Left ventricle myocardium superior (tissue), 1 donor: ENCODE measurements around the gene CXCL5. TPM values are rescaled to one million over a fixed set of nuclear protein-coding genes. Genes with fewer than 3 reads are reported as not detected.

ENCODE experiments used
- ATAC-seq: fragments of 200-7000 bp; cut with Tn5 transposase; one replicate; pipeline ENCODE4 v1.9.1; 2020; ENCODE audit warnings: mild to moderate bottlenecking, moderate library complexity
- DNase-seq: peaks from one replicate; pipeline ENCODE4 v3.0.0-alpha.2; 2020
- intact Hi-C: fragments of 100-400 bp; cut with micrococcal nuclease; formaldehyde crosslinking; loops from one replicate; pipeline ENCODE4 v1.11.0; 2022
- long read RNA-seq: library from polyadenylated mRNA; unstranded; transcript quantifications from one replicate; pipeline ENCODE4 v2.0.0, GENCODE V29; 2021
- total RNA-seq: library from RNA; stranded (reverse); fragmentation: NEBNext Ultra II Directional; extraction: Animal tissue kit (Norgen Biotek cat#: 25700); gene quantifications from one replicate; pipeline ENCODE4 v1.2.1, GENCODE V29; 2021
- donor health status: DM: no; HTN: yes; CAD: no; lungs with severe emphysema.

Gene CXCL5
- not detected for total RNA-seq
- long read RNA-seq, partial matches to known transcripts, result 0 of 1 reads
- long read RNA-seq, other reads (novel, unspliced or antisense), result 1 of 1 reads

DNA sequence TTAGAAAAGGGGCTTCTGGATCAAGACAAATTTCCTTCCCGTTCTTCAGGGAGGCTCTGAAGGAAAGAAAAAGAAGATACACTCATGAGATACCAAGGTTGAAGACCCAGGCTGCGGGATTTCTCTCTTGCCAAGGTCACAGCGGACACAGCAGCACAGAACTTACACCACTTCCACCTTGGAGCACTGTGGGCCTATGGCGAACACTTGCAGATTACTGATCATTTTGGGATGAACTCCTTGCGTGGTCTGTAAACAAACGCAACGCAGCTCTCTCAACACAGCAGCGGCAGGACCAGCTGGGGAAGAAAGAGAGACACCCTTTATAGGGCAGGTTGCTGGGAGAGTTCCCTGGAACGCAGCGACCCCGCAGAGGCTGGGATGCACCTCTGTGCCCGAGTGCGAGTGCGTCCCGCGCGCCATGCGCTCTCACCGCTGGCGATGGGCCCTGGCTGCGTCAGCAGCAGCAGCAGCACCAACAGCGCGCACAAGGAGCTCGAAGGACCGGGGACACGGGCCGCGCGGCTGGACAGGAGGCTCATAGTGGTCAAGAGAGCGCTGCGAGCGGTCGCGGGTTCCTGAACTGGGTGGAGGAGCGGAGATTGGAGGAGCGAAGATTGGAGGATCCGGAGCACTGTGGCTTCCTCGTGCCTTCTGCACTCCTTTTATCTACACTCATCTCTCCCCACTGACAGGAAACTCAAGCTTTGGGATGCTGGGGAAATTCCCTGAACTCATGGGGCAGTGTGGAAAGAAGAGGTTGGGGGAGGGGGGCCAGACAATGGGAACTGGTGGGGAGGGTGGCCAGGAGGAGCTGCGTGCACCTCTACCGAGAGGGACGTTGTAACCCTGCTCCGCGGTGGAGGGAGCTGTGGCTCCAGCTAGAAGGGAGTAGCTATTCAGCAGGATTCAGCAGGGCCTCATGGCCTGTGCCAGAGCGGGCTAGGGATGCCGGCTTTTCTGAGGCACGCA lies at the start of gene CXCL5:
TSS of gene CXCL5 (minus strand) at position 638 of the 972 bp plus-strand sequence. CDS start at position 542, 96 bp downstream.
- peak; percentile 53 for ATAC-seq

DNA sequence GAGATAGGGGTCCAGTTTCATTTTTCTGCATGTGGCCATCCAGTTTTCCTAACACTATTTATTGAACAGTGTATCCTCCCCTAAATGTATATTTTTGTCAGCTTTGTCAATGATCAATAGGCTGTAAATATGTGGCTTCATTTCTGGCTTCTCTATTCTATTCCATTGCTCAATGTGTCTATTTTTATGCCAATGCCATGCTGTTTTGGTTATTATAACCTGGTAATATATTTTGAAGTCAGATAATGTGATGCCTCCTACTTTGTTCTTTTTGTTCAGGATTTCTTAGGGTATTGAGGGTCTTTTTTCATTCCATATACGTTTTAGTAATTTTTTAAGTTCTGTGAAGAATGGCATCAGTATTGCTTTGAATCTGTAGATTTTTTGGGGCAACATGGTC lies 48.7 kb upstream of the CXCL5 start:
- ATAC-seq, result no peak
- intact Hi-C loops, result no loop called here
- no peak for DNase-seq

More for the DNA sequence above, at the start of gene CXCL5:
- intact Hi-C loops, result no loop called here
- DNase-seq, result peak; percentile 46

DNA sequence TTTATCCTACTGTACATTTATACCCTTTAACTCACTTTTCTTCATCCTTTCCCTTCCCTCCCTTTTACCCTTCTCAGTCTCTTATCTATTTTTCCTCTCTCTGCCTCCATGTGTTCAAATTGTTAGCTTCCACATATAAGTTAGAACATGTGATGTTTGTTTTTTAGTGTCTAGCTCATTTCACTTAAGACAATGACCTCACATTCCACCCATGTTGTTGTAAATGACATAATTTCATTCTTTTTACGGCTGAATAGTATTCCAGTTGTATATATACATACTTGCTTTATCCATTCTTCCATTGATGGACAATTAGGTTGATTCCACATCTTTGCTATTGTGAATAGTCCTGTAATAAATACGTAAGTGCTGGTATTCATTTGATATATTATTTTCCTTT lies 47.3 kb upstream of the CXCL5 start:
- no peak for DNase-seq
- intact Hi-C loops, result no loop called here

GRCh38 chr4:74045247-74045646 lies 46.8 kb upstream of the CXCL5 start:
- DNase-seq (no peak), ATAC-seq (no peak)
- intact Hi-C loops, result no loop called here

More for the DNA sequence above, 47.3 kb upstream of the CXCL5 start:
- ATAC-seq, result no peak

GRCh38 chr4:74044677-74045076 lies 46.2 kb upstream of the CXCL5 start:
- ATAC-seq (no peak), DNase-seq (no peak)
- intact Hi-C loops, result no loop called here

DNA sequence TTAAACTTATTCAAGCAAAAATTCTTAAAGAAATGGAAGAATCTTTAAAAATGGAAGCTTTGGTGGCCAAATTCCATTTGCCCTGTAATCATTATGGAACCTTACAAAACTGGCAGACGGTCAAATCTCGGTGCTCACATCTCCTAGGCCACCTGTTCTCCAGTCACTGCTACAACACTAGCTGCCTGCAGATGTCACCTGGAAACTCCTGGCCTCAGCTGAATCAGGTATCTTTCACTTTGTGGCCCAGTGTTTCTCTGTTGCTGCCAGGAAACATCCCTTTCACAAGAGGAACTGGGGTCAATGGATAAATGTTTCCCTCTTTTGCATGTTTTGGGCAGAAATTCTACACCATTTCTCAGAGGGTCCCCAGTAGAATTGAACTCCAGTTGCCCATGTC lies 44.2 kb upstream of the CXCL5 start:
- intact Hi-C loops, result no loop called here
- no peak for ATAC-seq
- no peak for DNase-seq

GRCh38 chr4:74041418-74041817 lies 42.9 kb upstream of the CXCL5 start:
- no peak for DNase-seq
- no peak for ATAC-seq
- intact Hi-C loops, result no loop called here

DNA sequence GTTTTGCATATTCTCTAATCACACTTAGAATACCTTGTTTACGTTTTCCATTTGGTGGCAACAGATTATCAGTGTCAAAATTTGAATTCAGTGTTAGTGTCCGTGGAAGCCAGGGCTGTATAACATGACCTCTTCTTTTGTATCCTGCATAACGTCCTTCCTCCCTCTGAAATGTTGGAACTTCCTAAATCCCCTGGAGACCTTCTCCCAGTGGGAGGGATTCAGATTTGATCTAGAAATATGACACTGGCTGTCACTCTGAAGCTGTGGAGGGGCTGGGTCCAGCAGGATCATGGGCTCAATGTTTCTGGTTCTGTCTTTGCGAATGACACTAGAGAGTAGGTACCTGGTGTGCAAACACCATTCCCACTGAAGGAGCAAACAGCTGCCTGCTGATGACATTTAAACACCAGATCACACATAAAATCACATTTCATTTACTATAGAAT lies 40.9 kb upstream of the CXCL5 start:
- intact Hi-C loops, result loop anchor here (10.0 kb wide), 1 partner anchor 95 kb away; no protein-coding TSS in a partner anchor
- peak; percentile 40 for ATAC-seq
- no peak for DNase-seq

GRCh38 chr4:74038425-74039314 lies 40.2 kb upstream of the CXCL5 start, which contains the start of gene CXCL3:
CXCL3 (minus strand) TSS chr4:74038689; CDS start chr4:74038611, 78 bp downstream.
- DNase-seq, result peak; percentile 82
- intact Hi-C loops, result loop anchor here (10.0 kb wide), 1 partner anchor 96 kb away; no protein-coding TSS in a partner anchor
- peak; percentile 96 for ATAC-seq

DNA sequence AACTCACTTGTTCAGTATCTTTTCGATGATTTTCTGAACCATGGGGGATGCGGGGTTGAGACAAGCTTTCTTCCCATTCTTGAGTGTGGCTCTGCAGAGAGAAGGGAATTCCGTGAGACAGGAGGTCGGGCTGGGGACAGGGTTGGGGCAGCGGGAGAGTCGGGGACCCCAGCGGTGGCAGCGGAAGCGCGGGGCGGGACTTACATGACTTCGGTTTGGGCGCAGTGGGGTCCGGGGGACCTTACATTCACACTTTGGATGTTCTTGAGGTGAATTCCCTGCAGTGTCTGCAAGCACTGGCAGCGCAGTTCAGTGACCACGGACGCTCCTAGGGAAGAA lies 39.6 kb upstream of the CXCL5 start:
- intact Hi-C loops, result loop anchor here (10.0 kb wide), 1 partner anchor 97 kb away; no protein-coding TSS in a partner anchor
- no peak for DNase-seq
- no peak for ATAC-seq

DNA sequence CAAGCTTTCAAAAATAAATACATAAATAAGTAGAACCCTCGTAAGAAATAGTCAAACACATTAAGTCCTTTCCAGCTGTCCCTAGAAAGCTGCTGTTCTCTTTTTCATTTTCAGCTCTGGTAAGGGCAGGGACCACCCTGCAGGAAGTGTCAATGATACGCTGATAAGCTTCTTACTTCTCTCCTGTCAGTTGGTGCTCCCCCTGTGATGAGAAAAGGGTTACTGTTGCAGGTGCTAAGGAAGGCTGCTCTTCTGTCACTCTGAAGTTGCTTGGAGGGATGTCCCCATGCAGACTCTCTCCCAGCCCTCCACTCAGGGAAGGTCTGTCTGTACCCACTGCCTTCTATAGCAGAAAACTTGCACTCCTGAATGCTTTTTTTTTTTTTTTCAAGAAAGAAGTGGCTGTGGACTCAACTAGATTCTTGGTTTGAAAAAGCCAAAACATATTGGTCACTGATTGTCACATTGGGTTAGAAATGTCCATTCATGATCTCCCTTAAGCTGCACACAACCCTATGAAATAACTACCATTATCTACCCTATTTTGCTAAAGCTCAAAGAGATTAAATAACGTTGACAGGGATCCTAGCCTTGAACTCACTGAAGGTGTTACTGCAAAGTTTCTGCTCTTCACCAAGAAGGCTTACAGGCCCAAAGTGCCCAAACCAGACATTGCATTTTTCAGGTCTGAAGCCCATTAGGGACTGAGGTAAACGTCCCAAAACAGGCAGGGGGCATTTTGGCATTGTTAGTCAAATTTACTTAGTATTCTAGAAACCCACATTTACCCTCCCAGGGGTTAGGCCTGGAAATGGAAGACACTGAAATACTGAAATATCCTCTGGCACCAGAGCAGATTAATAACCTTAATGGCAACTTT lies 38.8 kb upstream of the CXCL5 start:
- no peak for ATAC-seq

DNA sequence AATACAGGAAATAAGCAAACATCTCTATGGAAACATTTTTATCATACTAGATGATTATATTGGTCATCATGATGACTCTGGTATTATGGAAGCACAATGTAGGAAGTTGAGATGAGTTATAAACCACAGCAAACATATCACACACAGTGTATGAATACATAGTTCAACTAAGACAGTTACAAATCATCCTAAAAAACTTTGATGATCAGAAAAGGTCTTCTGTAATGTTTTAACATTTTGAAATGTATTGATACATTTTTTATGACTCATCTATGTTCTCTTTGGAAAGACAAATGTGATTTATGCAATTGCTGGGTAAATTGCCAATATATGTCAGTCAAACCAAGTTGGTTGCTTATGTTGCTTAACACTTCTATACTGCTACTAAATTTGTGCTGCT lies 35.3 kb upstream of the CXCL5 start:
- no peak for ATAC-seq
- intact Hi-C loops, result loop anchor here (10.0 kb wide), 1 partner anchor 101 kb away; no protein-coding TSS in a partner anchor

More for the DNA sequence above, 38.8 kb upstream of the CXCL5 start:
- intact Hi-C loops, result loop anchor here (10.0 kb wide), 1 partner anchor 97 kb away; no protein-coding TSS in a partner anchor
- DNase-seq, result no peak

DNA sequence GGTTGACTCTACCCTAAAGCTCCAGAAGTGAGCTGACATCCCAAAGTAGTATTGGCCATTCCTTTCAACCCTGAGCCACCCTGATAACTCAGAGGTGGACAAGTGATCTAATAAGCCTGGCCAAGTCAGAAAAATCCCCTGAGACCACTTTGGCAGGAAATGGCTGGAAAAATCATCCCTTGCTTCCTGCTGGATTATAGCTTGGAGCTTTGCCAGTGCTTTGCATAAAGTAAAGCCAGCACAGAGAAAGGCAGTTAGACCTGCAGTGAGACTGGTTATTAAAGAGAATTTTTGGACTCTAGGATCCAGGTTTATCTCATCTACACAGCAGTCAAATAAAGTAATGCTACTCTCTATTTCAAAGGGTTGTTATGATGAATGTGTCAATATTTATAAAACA lies 33.6 kb upstream of the CXCL5 start:
- no peak for DNase-seq
- no peak for ATAC-seq
- intact Hi-C loops, result loop anchor here (10.0 kb wide), 1 partner anchor 103 kb away; no protein-coding TSS in a partner anchor

More for the DNA sequence above, 35.3 kb upstream of the CXCL5 start:
- DNase-seq, result no peak

DNA sequence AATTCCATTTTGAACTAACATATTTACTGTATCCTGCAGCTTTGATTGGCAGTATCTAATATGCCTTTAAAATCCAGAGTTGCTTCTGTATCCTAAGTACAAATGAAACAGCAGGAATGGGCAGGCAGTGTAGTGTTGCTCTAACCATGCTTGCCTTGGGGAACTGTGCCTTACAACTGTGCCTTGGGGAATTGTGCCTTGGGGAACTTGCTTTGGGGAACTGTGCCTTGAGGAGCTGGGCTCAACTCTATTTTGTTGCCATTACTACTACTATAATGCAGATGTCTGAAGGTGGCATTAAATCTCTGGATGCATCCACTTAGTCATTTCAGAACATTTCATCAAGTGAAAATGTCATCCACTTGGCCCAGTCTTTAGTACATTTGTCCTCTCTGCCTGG lies 33.1 kb upstream of the CXCL5 start:
- ATAC-seq (no peak), DNase-seq (no peak)
- intact Hi-C loops, result loop anchor here (10.0 kb wide), 1 partner anchor 103 kb away; no protein-coding TSS in a partner anchor

DNA sequence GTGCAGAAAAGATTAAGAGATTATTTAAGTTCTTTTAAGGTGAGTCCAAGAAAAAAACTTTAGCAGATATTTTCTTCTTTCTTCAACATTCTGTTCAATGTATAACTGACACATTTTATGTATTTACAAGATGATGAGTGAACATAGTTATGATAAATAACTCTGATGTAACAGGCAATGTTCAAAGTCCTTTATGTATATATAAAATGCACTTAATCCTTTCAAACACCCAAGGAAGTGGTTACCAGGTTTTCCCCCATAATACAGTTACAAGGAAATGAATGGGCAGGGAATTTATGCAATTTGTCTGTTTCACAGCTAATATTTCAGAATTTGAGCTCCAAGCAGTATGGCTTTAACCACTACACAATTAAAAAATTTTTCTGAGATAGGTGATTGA lies 31.8 kb upstream of the CXCL5 start:
- ATAC-seq (no peak), DNase-seq (no peak)
- intact Hi-C loops, result loop anchor here (10.0 kb wide), 1 partner anchor 105 kb away; no protein-coding TSS in a partner anchor

DNA sequence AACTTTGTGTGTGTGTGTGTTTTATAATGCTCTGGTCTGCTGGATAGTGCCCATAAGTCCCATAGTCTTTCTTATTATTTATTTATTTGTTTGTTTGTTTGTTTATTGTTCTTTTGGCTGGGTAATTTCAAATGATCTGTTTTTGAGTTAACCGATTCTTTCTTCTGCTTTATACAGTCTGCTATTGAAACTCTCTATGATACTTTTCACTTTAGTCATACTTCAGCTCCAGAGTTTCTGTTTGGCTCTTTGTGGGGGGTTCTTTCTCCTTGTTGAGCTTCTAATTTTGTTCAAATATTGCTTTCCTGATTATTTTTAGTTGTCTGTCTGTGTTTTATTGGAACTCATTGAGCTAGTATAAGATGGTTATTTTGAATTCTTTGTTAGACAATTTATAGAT lies 30.0 kb upstream of the CXCL5 start:
- no peak for DNase-seq

GRCh38 chr4:74023709-74024108 lies 25.2 kb upstream of the CXCL5 start:
- ATAC-seq (no peak), DNase-seq (no peak)
- intact Hi-C loops, result no loop called here

More for the DNA sequence above, 30.0 kb upstream of the CXCL5 start:
- no peak for ATAC-seq
- intact Hi-C loops, result no loop called here

DNA sequence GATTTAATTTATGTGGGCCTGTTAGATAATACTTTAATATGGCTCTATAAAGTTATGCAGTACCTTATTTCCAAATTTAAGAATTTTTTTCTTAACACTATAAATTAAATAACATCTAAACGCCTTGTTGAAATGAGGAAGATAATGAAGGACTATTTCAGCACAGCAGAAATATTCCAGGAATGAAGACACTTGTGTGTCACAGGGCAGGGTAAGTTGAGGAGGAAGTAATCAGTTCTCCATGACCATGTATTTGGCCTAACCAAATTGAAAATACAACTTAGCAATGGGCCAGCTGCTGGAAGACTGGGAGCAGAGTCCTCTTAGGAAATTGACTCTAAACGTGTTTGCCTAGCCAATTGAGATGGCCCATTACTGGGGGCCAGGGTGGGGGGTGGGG lies 23.1 kb upstream of the CXCL5 start:
- DNase-seq, result no peak
- no peak for ATAC-seq
- intact Hi-C loops, result no loop called here
